ENCODE data around the gene LCE1F.

Gene LCE1F

GRCh38 chr1:152761609-152762213, 13.2 kb upstream of the LCE1F start:
- Histone ChIP-seq H3F3A (ENCODE audit: insufficient read depth, low read length) (no peaks in the 10 kb centered on the region), H3K4me2 (ENCODE audit: low read depth, low read length) (no peak overlapping the region), H3K4me3 (ENCODE audit: low read length) (no peak overlapping the region), H3K4me1 (ENCODE audit: low read length) (no peaks in the 10 kb centered on the region), H4K20me1 (ENCODE audit: insufficient read depth, low read length) (no peaks in the 10 kb centered on the region), H3K9me3 (replicated peaks; ENCODE audit: insufficient read depth, low read length) (no peaks in the 10 kb centered on the region), H3K36me3 (replicated peaks; ENCODE audit: insufficient read depth, low read length) (no peaks in the 10 kb centered on the region), H3K79me2 (ENCODE audit: low read length) (no peaks in the 10 kb centered on the region), H3K27ac (ENCODE audit: low read length) (no peak overlapping the region), H3K9me2 (replicated peaks; ENCODE audit: insufficient read depth, low read length) (no peaks in the 10 kb centered on the region), H3K27me3 (replicated peaks; ENCODE audit: insufficient read depth, low read length) (no peaks in the 10 kb centered on the region), H2AFZ (ENCODE audit: low read length) (no peak overlapping the region), H3K9ac (ENCODE audit: low read length) (no peak overlapping the region)
- TF ChIP-seq, protein P1, sequence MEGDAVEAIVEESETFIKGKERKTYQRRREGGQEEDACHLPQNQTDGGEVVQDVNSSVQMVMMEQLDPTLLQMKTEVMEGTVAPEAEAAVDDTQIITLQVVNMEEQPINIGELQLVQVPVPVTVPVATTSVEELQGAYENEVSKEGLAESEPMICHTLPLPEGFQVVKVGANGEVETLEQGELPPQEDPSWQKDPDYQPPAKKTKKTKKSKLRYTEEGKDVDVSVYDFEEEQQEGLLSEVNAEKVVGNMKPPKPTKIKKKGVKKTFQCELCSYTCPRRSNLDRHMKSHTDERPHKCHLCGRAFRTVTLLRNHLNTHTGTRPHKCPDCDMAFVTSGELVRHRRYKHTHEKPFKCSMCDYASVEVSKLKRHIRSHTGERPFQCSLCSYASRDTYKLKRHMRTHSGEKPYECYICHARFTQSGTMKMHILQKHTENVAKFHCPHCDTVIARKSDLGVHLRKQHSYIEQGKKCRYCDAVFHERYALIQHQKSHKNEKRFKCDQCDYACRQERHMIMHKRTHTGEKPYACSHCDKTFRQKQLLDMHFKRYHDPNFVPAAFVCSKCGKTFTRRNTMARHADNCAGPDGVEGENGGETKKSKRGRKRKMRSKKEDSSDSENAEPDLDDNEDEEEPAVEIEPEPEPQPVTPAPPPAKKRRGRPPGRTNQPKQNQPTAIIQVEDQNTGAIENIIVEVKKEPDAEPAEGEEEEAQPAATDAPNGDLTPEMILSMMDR (IDR thresholded peaks at IDR 0.05; ENCODE audit: low read length) = no peak
- TF ChIP-seq EZH2phosphoT487 (IDR thresholded peaks at IDR 0.05; ENCODE audit: low read length) (no peak), EZH2 (optimal IDR thresholded peaks at IDR 0.05; ENCODE audit: low read depth, low read length) (no peak)
- DNase-seq = no peak

DNA sequence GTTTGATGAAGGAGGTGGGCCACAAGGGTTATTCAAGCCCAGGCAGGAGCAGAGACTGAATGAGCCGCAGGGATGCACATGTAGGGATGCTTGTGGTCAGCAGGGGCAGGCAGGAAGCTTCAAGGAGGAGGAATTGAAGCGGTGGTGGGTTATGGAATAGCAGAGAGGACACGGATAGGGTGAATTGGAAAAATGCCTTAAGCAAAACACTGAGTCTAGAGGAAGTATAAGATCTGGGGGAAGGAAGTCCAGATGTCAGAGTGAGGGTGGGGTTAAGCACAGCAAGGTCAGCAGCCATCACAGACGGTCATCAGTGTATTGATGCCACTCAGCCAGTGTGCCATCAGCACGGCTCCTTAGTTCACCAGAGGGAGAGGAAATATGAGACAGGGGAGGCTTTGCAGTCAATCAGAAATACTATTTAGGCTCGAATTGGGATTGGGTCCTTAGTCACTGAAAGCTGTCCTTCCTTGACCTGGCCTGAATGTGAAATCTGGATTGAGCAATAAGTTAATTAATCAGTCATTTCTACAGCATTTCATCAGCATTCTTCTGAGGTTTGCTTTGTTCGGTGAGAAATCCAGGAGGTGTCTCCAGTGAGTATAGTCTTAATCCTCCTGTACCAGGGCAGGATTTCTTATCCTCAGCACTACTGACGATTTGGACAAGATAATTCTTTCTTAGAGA, 6.0 kb upstream of the LCE1F start:
- H3K27ac ChIP-seq (ENCODE audit: low read length) = no peak overlapping the region
- no peaks in the 10 kb centered on the region for H4K20me1 ChIP-seq (ENCODE audit: insufficient read depth, low read length)
- no peaks in the 10 kb centered on the region for H3K9me3 ChIP-seq (replicated peaks; ENCODE audit: insufficient read depth, low read length)
- H3K4me3 ChIP-seq (ENCODE audit: low read length) = no peak overlapping the region
- H3K79me2 ChIP-seq (ENCODE audit: low read length) = no peaks in the 10 kb centered on the region
- no peak for DNase-seq
- no peak overlapping the region for H2AFZ ChIP-seq (ENCODE audit: low read length)
- no peaks in the 10 kb centered on the region for H3K27me3 ChIP-seq (replicated peaks; ENCODE audit: insufficient read depth, low read length)
- TF ChIP-seq EZH2phosphoT487 (IDR thresholded peaks at IDR 0.05; ENCODE audit: low read length) (no peak), EZH2 (optimal IDR thresholded peaks at IDR 0.05; ENCODE audit: low read depth, low read length) (no peak)
- TF ChIP-seq, protein P1 (IDR thresholded peaks at IDR 0.05; ENCODE audit: low read length) = no peak
- no peaks in the 10 kb centered on the region for H3F3A ChIP-seq (ENCODE audit: insufficient read depth, low read length)
- no peaks in the 10 kb centered on the region for H3K9me2 ChIP-seq (replicated peaks; ENCODE audit: insufficient read depth, low read length)
- no peaks in the 10 kb centered on the region for H3K4me1 ChIP-seq (ENCODE audit: low read length)
- H3K4me2 ChIP-seq (ENCODE audit: low read depth, low read length) = no peak overlapping the region
- no peaks in the 10 kb centered on the region for H3K36me3 ChIP-seq (replicated peaks; ENCODE audit: insufficient read depth, low read length)
- no peak overlapping the region for H3K9ac ChIP-seq (ENCODE audit: low read length)

DNA sequence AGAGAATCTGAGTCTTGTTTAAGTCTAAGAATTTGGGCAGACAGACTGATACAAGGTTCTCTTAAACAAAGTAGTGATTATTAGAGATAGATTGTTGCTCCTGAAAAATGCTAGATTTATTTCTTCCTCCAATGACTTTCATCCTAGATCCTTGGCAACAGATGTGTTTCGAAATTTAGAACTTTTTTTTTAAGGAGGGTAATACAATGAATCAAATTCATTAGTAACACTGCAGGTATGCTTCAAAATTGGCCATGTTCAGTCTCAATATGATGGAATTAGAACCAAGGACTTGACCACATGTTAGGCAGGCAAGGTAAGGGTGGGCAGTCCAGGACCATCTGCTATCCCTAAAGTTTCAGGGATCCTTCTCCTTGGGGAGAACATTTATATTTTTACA, 4.5 kb upstream of the LCE1F start:
- Histone ChIP-seq H3K9me3 (replicated peaks; ENCODE audit: insufficient read depth, low read length) (no peaks in the 10 kb centered on the region), H4K20me1 (ENCODE audit: insufficient read depth, low read length) (no peaks in the 10 kb centered on the region), H3K9me2 (replicated peaks; ENCODE audit: insufficient read depth, low read length) (no peaks in the 10 kb centered on the region), H3K4me2 (ENCODE audit: low read depth, low read length) (no peak overlapping the region), H3K27me3 (replicated peaks; ENCODE audit: insufficient read depth, low read length) (no peaks in the 10 kb centered on the region), H3K9ac (ENCODE audit: low read length) (no peak overlapping the region), H3K36me3 (replicated peaks; ENCODE audit: insufficient read depth, low read length) (no peaks in the 10 kb centered on the region), H2AFZ (ENCODE audit: low read length) (no peak overlapping the region), H3K4me1 (ENCODE audit: low read length) (no peaks in the 10 kb centered on the region), H3K27ac (ENCODE audit: low read length) (no peak overlapping the region), H3K4me3 (ENCODE audit: low read length) (no peak overlapping the region), H3F3A (ENCODE audit: insufficient read depth, low read length) (no peaks in the 10 kb centered on the region), H3K79me2 (ENCODE audit: low read length) (no peaks in the 10 kb centered on the region)
- TF ChIP-seq EZH2phosphoT487 (IDR thresholded peaks at IDR 0.05; ENCODE audit: low read length) (no peak), EZH2 (optimal IDR thresholded peaks at IDR 0.05; ENCODE audit: low read depth, low read length) (no peak)
- TF ChIP-seq, protein P1 (IDR thresholded peaks at IDR 0.05; ENCODE audit: low read length) = no peak
- no peak for DNase-seq
